ENCODE measurements around the gene SHANK1. TPM values are rescaled to one million over a fixed set of nuclear protein-coding genes. Genes with fewer than 3 reads are reported as not detected.

Gene SHANK1
- polyA plus RNA-seq, 3 donors = not detected

- no peak overlapping the region for H3K27ac Mint-ChIP-seq
- H3K79me2 ChIP-seq (ENCODE audit: insufficient read depth, low read length) = peaks cover 10% of the 10 kb centered on the region
- H2AFZ ChIP-seq (ENCODE audit: insufficient read depth, low read depth, low read length, poor library complexity, severe bottlenecking) = no peak overlapping the region
- peaks cover 55 to 84% (median 70%) of the 10 kb centered on the region in 3 donors for H3K27me3 Mint-ChIP-seq (ENCODE audit: low read depth in 3 of 3)
- intact Hi-C loops (cut with micrococcal nuclease) = loop anchor here in 1 of 2 donors (5.0 kb wide), 1 partner anchor 61 kb away; no protein-coding TSS in a partner anchor
- no peaks in the 10 kb centered on the region for H3K36me3 ChIP-seq (replicated peaks in 1 of 2; ENCODE audit: control insufficient read depth in 1 of 2, insufficient read depth in 2 of 2, low read length in 2 of 2)
- H3K4me3 ChIP-seq (replicated peaks in 1 of 3; ENCODE audit: low read depth in 2 of 3, low read length in 3 of 3) = no peak overlapping the region
- peaks cover 0 to 21% (median 12%) of the 10 kb centered on the region in 7 donors for H3K9me3 Mint-ChIP-seq
- no peaks in the 10 kb centered on the region for H3K36me3 Mint-ChIP-seq
- no peak overlapping the region for H3K4me2 ChIP-seq (replicated peaks; ENCODE audit: extremely low read depth, low read length, poor library complexity, severe bottlenecking)
- H4K20me1 ChIP-seq (ENCODE audit: insufficient read depth, low read length) = no peaks in the 10 kb centered on the region
- no peaks in the 10 kb centered on the region for H3K9me3 ChIP-seq (replicated peaks in 1 of 2; ENCODE audit: control insufficient read depth in 1 of 2, insufficient read depth in 1 of 2, low read length in 2 of 2)
- H3K9ac ChIP-seq (ENCODE audit: insufficient read depth, low read length, poor library complexity, severe bottlenecking) = no peak overlapping the region
- H3K27me3 ChIP-seq (ENCODE audit: control insufficient read depth in 2 of 2, insufficient read depth in 2 of 2, low read length in 2 of 2) = peaks cover 5 to 59% of the 10 kb centered on the region in 2 donors
- no peak overlapping the region for H3K27ac ChIP-seq (ENCODE audit: low read depth in 1 of 2, low read length in 2 of 2)
- TF ChIP-seq, protein P1, sequence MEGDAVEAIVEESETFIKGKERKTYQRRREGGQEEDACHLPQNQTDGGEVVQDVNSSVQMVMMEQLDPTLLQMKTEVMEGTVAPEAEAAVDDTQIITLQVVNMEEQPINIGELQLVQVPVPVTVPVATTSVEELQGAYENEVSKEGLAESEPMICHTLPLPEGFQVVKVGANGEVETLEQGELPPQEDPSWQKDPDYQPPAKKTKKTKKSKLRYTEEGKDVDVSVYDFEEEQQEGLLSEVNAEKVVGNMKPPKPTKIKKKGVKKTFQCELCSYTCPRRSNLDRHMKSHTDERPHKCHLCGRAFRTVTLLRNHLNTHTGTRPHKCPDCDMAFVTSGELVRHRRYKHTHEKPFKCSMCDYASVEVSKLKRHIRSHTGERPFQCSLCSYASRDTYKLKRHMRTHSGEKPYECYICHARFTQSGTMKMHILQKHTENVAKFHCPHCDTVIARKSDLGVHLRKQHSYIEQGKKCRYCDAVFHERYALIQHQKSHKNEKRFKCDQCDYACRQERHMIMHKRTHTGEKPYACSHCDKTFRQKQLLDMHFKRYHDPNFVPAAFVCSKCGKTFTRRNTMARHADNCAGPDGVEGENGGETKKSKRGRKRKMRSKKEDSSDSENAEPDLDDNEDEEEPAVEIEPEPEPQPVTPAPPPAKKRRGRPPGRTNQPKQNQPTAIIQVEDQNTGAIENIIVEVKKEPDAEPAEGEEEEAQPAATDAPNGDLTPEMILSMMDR (IDR thresholded peaks at IDR 0.05) = no peak
- H3K4me1 Mint-ChIP-seq = peaks cover 41% of the 10 kb centered on the region
- peak; percentile 15 to 62 (median 32) for DNase-seq
- H3K4me1 ChIP-seq (ENCODE audit: control insufficient read depth in 1 of 2, insufficient read depth in 2 of 2, low read length in 2 of 2) = peaks cover 31 to 45% of the 10 kb centered on the region in 2 donors
- H3K4me3 Mint-ChIP-seq = no peak overlapping the region
- 38% methylated on average over 6 of the region's 8 CpGs for WGBS (ENCODE audit: insufficient coverage)
These were observed 1.3 kb upstream of the SHANK1 start for GRCh38 chr19:50720921-50721381.

GRCh38 chr19:50720181-50720920 is 749 bp upstream of the SHANK1 start:
- H2AFZ ChIP-seq (ENCODE audit: insufficient read depth, low read depth, low read length, poor library complexity, severe bottlenecking) = no peak overlapping the region
- Mint-ChIP-seq H3K9me3 (peaks cover 0 to 18% (median 9%) of the 10 kb centered on the region in 7 donors), H3K36me3 (no peaks in the 10 kb centered on the region), H3K27ac (peak overlapping the region in 1 of 7 donors; percentile 3), H3K27me3 (ENCODE audit: low read depth in 3 of 3) (peaks cover 50 to 81% (median 67%) of the 10 kb centered on the region in 3 donors), H3K4me3 (peak overlapping the region; percentile 13 to 77), H3K4me1 (peaks cover 35% of the 10 kb centered on the region)
- peaks cover 25 to 39% of the 10 kb centered on the region in 2 donors for H3K4me1 ChIP-seq (ENCODE audit: control insufficient read depth in 1 of 2, insufficient read depth in 2 of 2, low read length in 2 of 2)
- TF ChIP-seq, protein P1 (IDR thresholded peaks at IDR 0.05) = no peak
- no peaks in the 10 kb centered on the region for H3K9me3 ChIP-seq (replicated peaks in 1 of 2; ENCODE audit: control insufficient read depth in 1 of 2, insufficient read depth in 1 of 2, low read length in 2 of 2)
- no peak overlapping the region for H3K4me2 ChIP-seq (replicated peaks; ENCODE audit: extremely low read depth, low read length, poor library complexity, severe bottlenecking)
- intact Hi-C loops (cut with micrococcal nuclease) = loop anchor here in 1 of 2 donors (5.0 kb wide), 1 partner anchor 62 kb away; no protein-coding TSS in a partner anchor
- H3K36me3 ChIP-seq (replicated peaks in 1 of 2; ENCODE audit: control insufficient read depth in 1 of 2, insufficient read depth in 2 of 2, low read length in 2 of 2) = no peaks in the 10 kb centered on the region
- H3K79me2 ChIP-seq (ENCODE audit: insufficient read depth, low read length) = peaks cover 4% of the 10 kb centered on the region
- DNase-seq = no peak
- H3K9ac ChIP-seq (ENCODE audit: insufficient read depth, low read length, poor library complexity, severe bottlenecking) = no peak overlapping the region
- H4K20me1 ChIP-seq (ENCODE audit: insufficient read depth, low read length) = no peaks in the 10 kb centered on the region
- no peak overlapping the region for H3K27ac ChIP-seq (ENCODE audit: low read depth in 1 of 2, low read length in 2 of 2)
- peaks cover 5 to 54% of the 10 kb centered on the region in 2 donors for H3K27me3 ChIP-seq (ENCODE audit: control insufficient read depth in 2 of 2, insufficient read depth in 2 of 2, low read length in 2 of 2)
- WGBS (ENCODE audit: insufficient coverage) = 79% methylated on average over 19 of the region's 21 CpGs
- H3K4me3 ChIP-seq (replicated peaks in 1 of 3; ENCODE audit: low read depth in 2 of 3, low read length in 3 of 3) = no peak overlapping the region
